ENCODE measurements around the gene NEU4.

DNA sequence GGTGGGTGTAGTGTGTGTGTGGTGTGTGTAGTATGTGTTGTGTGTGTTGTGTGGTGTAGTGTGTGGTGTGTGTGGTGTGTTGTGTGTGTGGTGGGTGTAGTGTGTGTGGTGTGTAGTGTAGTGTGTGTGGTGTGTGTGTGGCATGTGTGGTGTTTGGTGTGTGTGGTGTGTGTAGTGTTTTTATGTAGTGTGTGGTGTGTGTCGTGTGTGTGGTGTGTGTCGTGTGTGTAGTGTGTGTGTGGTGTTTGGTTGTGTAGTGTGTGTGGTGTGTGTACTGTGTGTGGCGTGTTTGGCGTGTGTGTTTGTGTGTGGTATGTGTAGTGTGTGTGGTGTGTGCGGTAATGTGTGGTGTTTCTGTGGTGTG is 55.8 kb downstream of the NEU4 start:
- no peak for TF ChIP-seq CEBPB (tag; IDR thresholded peaks at IDR 0.05)
- TF ChIP-seq, protein P1, sequence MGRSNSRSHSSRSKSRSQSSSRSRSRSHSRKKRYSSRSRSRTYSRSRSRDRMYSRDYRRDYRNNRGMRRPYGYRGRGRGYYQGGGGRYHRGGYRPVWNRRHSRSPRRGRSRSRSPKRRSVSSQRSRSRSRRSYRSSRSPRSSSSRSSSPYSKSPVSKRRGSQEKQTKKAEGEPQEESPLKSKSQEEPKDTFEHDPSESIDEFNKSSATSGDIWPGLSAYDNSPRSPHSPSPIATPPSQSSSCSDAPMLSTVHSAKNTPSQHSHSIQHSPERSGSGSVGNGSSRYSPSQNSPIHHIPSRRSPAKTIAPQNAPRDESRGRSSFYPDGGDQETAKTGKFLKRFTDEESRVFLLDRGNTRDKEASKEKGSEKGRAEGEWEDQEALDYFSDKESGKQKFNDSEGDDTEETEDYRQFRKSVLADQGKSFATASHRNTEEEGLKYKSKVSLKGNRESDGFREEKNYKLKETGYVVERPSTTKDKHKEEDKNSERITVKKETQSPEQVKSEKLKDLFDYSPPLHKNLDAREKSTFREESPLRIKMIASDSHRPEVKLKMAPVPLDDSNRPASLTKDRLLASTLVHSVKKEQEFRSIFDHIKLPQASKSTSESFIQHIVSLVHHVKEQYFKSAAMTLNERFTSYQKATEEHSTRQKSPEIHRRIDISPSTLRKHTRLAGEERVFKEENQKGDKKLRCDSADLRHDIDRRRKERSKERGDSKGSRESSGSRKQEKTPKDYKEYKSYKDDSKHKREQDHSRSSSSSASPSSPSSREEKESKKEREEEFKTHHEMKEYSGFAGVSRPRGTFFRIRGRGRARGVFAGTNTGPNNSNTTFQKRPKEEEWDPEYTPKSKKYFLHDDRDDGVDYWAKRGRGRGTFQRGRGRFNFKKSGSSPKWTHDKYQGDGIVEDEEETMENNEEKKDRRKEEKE (IDR thresholded peaks at IDR 0.05; ENCODE audit: borderline replicate concordance in 1 of 2, control insufficient read depth in 1 of 2, low read depth in 2 of 2, low read length in 1 of 2) = no peak
- TF ChIP-seq, protein P2, sequence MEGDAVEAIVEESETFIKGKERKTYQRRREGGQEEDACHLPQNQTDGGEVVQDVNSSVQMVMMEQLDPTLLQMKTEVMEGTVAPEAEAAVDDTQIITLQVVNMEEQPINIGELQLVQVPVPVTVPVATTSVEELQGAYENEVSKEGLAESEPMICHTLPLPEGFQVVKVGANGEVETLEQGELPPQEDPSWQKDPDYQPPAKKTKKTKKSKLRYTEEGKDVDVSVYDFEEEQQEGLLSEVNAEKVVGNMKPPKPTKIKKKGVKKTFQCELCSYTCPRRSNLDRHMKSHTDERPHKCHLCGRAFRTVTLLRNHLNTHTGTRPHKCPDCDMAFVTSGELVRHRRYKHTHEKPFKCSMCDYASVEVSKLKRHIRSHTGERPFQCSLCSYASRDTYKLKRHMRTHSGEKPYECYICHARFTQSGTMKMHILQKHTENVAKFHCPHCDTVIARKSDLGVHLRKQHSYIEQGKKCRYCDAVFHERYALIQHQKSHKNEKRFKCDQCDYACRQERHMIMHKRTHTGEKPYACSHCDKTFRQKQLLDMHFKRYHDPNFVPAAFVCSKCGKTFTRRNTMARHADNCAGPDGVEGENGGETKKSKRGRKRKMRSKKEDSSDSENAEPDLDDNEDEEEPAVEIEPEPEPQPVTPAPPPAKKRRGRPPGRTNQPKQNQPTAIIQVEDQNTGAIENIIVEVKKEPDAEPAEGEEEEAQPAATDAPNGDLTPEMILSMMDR (IDR thresholded peaks at IDR 0.05 in 2 of 3, conservative IDR thresholded peaks at IDR 0.05 in 1 of 3; ENCODE audit: insufficient read depth in 2 of 3, low read depth in 1 of 3, low read length in 3 of 3) = no peak
- TF ChIP-seq PURB (CRISPR knock-in tag; IDR thresholded peaks at IDR 0.05; ENCODE audit: low read depth) = no peak
- TF ChIP-seq MEF2D (tag; conservative IDR thresholded peaks at IDR 0.05; ENCODE audit: low read depth) = no peak
- TF ChIP-seq ZBTB8A (IDR thresholded peaks at IDR 0.05; ENCODE audit: partially characterized antibody) = no peak
- no peak for TF ChIP-seq NFE2 (IDR thresholded peaks at IDR 0.05; ENCODE audit: low read depth)
- TF ChIP-seq, protein P3, sequence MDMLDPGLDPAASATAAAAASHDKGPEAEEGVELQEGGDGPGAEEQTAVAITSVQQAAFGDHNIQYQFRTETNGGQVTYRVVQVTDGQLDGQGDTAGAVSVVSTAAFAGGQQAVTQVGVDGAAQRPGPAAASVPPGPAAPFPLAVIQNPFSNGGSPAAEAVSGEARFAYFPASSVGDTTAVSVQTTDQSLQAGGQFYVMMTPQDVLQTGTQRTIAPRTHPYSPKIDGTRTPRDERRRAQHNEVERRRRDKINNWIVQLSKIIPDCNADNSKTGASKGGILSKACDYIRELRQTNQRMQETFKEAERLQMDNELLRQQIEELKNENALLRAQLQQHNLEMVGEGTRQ (CRISPR knock-in tag; IDR thresholded peaks at IDR 0.05) = no peak
- no peak for TF ChIP-seq JUNB (CRISPR knock-in tag; conservative IDR thresholded peaks at IDR 0.05)
- TF ChIP-seq BRD4 (IDR thresholded peaks at IDR 0.05) = no peak
- TF ChIP-seq ZSCAN29 (IDR thresholded peaks at IDR 0.05) = no peak

Data from K562 (cell line).